GM03348 (cell line): ENCODE measurements around the gene FREM3.
"Not testable (repeated sequence)": the region's sequence is repeated elsewhere in the genome, so short reads cannot be mapped to it uniquely, and the experiment has no call there.

Experiments used
- DNase-seq: peaks from one replicate; pipeline ENCODE4 v3.0.0; 2012; ENCODE audit warnings: low spot score

The FREM3 gene

DNA sequence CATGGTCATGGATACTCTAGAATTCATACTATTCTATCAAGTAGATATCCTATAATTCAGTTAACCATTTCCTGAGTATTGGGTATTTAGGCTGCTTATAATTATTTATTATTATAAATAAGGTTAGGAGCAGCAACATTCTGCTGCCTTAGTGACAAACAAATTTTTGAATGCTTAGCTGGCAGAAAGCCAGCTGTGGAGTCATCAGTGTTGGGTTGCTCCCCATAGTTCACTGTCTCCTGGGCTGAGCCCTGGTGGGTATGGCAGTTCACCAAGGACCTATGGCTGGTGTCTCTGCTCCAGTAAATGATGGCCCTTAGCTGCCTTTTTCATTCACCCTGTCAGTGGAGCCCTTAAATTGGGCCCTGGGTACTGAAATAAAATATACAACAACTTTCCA is 125.1 kb downstream of the FREM3 start:
- no peak for DNase-seq

DNA sequence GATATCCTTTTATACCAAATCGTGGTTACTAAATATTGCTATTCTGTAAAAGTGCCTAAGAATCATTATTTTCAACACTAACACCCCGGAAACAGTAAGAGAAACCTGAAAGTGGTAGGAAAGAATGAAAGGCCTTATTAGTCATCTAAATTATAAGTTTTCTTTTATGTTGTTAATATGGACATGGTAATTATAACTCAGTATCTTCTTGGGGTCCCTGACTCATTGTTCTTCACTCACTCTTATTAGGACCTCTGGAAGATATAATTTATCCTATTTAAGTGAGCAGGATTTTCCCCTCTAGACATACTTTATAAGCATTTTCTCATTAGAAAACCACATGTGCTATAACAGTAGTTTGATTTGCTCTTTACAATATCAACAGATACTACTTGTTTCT is 136.0 kb downstream of the FREM3 start:
- DNase-seq: no peak

DNA sequence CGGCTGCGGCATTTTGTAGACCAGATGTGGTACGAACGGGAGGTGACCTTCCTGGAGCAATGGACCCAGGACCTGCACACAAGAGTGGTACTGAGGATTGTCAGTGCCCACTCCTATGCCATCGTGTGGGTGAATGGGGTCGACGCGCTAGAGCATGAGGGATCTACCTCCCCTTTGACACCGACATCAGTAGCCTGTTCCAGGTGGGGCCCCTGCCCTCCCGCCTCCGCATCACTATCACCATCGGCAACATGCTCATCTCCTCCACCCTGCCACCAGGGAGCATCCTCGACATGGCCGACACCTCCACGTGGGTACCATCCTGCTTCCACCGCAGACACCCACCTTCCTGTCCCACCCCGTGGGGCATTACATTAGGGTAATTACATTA is 140.7 kb downstream of the FREM3 start:
- DNase-seq: peak; percentile 35

DNA sequence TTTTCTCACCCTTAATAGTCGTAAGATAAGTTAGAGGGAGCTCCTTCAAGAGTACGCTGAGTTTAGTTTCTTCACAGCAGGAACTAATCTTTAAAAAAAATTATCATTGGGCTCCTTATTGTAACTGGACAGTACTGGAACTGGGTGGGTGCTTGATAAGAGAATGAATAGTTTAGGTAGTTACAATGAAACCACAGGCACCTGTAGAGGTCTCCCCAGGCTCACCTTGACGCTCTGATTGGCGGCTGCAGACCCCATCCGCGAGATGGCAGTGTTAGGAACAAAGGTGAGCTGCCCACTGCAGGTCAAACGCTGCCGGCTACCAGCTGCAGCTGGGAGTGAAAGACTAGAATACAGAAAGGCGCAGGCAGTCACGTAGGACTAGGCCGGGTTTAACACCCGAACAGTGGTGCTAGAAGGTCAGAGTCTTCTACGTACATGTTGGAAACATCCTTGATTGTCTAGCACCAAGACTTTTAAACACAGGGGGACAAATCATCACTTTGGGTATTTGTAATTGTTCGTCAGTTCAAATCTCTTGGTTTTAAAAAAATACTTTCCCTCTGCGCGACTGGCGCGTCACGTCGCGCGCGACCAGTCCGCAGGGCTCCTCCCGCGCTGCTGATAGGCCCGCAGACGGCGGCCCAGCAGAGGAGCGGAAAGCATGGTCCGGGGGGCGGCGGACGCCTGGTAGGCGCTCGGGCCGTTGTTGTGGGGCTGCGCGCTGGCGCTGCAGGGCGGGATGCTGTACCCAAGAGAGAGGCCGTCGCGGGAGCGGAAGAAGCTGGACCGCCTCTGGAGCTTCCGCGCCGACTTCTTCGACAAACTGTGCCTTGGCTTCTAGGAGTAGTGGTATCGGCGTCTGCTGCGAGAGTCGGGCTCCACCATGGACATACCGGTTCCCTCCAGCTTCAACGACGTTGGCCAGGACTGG is 141.4 kb downstream of the FREM3 start:
- DNase-seq: peak; percentile 89

DNA sequence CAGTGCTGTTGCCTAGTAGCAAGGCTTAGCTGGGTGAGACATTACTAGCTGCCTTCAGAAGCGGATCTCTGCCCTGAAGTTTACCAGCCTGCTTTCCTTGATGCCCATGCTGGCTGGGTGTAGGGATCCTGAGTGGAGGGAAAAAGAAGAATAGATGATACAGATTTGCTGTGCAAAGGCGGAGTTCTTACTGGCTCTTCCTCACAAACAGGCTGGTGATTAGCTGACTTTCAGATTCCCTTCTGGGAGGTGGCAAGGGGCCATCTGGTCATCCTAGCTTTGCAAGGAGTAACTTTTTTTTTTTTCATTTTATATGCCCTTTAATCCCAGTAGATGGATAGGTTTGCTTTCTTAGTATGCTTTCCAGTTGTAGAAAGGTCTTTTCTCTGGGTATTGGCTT is 142.2 kb downstream of the FREM3 start:
- no peak for DNase-seq

DNA sequence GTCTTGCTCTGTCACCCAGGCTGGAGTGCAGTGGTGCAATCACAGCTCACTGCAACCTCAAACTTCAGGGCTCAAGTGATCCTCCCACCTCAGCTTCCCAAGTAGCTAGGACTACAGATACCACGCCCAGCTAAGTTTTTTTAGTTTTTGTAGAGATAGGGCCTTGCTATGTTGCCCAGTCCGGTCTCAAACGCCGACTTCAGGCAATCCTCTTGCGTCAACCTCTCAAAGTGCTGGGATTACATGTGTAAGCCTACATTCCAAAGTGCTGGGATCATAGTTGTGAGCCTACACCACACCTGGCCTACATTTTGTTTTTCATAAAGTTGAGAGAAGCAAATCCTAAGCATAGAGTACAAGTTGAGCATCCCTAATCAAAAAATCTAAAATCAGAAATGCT is 144.8 kb downstream of the FREM3 start:
- no peak for DNase-seq

DNA sequence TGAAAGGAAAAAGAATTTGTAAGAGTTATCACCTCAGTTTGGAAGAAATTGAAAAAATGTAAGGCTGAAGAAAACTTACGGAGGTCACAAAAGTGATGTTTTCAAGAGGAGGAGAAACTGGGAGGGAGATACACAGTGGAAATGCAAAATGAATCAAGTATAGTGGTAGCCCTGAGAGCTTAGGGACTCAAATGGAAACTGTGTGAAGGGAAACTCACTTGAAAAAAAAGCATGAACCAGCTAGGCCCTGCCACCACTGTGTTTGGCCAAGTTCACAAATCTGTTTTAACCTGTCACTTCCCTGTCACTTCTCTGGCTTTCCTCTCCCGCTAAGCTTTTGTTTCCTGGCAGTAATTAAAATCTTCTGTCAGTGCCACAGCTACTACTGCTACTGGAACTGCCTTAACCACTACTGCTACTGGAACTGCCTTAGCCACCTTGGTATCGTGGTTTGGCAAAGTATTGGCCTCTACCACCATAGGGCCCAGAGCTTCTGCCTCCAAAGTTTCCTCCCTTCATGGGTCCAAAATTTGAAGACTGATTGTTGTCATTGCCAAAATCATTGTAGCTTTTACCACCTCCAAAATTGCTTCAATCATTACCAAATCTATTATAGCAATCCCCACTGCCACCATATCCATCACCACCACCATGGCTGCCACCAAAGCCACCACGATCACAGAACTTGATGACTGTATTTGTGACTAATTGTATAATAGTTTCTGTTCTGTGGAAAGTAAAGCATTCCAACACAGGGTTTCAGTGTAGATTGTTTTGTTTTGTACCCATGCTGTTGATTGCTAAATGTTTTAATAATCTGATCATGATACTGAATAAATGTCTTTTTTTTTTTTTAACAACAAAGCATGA is 145.5 kb downstream of the FREM3 start:
- no peak for DNase-seq

DNA sequence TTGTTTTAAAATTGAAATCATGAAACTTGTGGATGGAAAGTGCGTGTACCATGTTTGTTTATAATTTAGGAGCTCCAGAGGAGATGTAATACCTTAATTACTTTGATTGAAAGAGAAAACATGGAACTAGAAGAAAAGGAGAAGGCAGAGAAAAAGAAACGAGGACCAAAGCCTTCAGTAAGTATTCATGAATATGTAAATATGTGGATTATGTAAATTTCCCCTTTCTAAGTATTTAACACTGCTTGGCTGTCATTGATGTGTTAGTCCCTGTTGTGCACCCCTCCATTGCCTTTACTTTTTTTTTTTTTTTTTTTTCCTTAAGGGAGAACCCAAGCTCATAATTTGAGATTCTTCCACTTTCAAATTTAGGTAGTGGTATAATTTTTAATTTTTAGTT is 150.5 kb downstream of the FREM3 start:
- no peak for DNase-seq

DNA sequence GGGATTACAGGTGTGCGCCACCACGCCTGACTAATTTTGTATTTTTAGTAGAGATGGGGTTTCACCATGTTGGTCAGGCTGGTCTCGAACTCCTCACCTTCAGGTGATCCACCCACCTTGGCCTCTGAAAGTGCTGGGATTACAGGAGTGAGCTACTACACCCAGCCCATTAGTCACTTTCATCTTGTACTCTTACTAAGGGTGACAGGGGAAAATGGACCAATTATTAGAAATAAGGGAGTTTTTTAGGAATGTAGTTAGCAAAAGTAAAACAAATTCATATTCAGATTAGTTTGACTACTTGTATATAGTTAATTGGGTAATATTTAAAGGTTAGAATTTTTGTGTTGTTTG is 160.8 kb downstream of the FREM3 start:
- DNase-seq: no peak

DNA sequence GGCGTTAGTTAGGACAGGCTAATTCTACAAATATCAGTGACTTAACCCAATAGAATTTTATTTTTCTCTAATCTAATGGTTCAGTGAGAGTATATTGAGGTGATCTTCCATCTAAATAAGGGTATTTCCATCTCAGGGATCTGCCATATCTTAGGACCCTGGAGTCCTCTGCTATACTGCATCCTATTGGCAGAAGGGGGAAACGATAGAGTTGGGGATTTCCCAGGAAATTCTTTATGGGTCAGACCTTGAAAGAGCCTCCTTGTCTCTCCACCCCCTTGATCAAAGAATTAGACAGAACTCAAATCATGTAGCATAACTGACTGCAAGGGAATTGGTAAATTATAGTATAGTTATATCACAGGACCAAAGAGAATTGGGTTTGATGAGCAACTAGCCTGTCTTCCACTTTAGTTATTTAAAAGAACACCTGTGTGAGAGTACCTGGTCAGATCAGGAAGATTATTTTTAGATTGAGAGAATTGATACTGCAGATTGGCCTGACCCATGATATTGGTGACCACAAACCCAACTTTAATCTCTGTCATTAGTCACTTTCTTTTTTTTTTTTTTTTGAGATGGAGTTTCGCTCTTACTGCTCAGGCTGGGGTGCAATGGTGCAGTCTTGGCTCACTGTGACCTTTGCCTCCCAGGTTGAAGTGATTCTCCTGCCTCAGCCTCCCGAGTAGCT is 161.4 kb downstream of the FREM3 start:
- DNase-seq: no peak

DNA sequence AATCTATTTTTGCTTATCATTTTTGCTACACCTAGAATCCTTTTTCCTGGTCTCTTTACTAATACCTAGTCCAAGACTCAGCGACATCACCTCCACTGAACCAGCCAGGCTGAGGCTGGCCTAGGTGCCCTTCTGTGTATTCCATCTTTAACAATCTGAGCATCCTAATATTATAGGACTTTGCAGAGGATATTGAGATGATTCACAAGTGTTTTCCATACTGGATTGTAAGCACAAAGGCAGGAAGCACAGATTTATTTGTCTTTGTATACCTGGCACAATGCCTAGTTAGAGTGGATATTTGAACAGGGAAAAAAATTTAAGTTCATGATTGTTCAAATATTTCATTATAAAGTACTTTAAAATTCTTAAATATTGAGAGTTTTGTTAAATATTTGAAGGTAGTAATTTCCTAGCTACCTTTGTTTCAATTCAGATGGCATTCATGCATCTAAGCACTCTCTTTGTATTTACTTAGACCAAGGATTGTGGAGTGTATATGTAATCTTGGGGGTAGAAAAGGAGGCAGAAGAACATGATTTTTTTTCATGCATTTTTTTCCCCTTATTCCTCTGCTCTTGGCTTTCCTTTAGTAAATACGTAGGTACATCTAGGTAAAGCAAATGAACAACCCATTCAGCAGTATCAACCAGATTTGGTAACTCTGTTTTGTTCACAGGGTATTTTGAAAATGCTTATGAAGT is 168.5 kb downstream of the FREM3 start:
- DNase-seq: no peak

DNA sequence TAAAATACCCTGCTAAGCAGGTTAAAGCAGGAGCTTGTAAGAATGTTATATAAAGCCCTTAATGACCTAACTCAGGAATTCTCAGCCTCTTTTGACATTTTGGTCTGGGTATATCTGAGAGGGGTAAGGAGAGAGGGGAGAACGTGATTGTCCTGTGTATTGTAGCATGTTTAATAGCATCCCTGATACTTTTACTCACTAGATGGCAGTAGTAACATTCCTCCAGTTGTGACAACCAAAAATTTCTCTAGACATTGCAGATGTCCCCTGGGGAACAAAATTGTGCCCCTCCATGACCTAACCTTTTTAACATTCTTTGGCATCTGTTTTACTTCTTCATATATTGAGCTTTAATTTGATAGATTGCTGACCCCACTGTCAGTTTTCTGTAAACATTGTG is 169.1 kb downstream of the FREM3 start:
- peak; percentile 10 for DNase-seq

DNA sequence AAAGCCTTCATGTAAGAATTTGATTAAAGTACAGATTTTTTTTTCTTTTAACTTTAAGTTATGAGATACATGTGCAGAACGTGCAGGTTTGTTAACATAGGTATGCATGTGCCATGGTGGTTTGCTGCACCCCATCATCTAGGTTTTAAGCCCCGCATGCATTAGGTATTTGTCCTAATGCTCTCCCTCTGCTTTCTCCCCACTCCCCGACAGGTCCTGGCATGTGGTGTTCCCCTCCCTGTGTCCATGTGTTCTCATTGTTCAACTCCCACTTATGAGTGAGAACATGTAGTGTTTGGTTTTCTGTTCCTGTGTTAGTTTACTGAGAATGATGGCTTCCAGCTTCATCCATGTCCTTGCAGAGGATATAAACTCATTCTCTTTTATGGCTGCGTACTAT is 172.4 kb downstream of the FREM3 start:
- not testable (repeated sequence) for DNase-seq
